Fibroblast of lung (primary cell): ENCODE results near the gene CAV3. TPM values are rescaled to one million over a fixed set of nuclear protein-coding genes. Genes with fewer than 3 reads are reported as not detected.

ENCODE experiments used
- DNase-seq, 2 donors: peaks; one replicate each; pipeline versions ENCODE4 v3.0.0 to v3.0.0-alpha.2; 2010; ENCODE audit warnings: low read depth in 2 of 2
- H2AFZ ChIP-seq: 2 replicates; pipeline ENCODE4 v1.5.1; 2012; ENCODE audit warnings: low read length, control low read depth, inconsistent platforms
- H3K27ac ChIP-seq: 2 replicates; pipeline ENCODE4 v1.5.1; 2011; ENCODE audit warnings: low read length, control low read depth; ENCODE audit not compliant: insufficient read depth
- H3K27me3 ChIP-seq: 2 replicates; pipeline ENCODE4 v1.5.1; 2011; ENCODE audit warnings: mild to moderate bottlenecking, low read length; ENCODE audit not compliant: control insufficient read depth, insufficient read depth
- H3K36me3 ChIP-seq: 2 replicates; pipeline ENCODE4 v1.5.1; 2011; ENCODE audit warnings: low read length; ENCODE audit not compliant: control insufficient read depth, insufficient read depth
- H3K4me1 ChIP-seq: 2 replicates; pipeline ENCODE4 v1.5.1; 2011; ENCODE audit warnings: low read length; ENCODE audit not compliant: control insufficient read depth, insufficient read depth; ENCODE audit errors: extremely low read depth
- H3K4me2 ChIP-seq: 2 replicates; pipeline ENCODE4 v1.5.1; 2011; ENCODE audit warnings: low read length, control low read depth; ENCODE audit not compliant: insufficient read depth; ENCODE audit errors: extremely low read depth
- H3K4me3 ChIP-seq, 4 experiments: fragments of 200-600 bp in 1 of 4; sonication (generic) in 1 of 4; replicated peaks in 1 of 4; 2 replicates each; pipeline ENCODE4 v1.5.1; 2011 to 2016; ENCODE audit warnings: low read length in 4 of 4, low read depth in 3 of 4, mild to moderate bottlenecking in 3 of 4, control low read depth in 2 of 4, inconsistent platforms in 1 of 4, mixed read lengths in 1 of 4; ENCODE audit not compliant: insufficient read depth in 1 of 4; ENCODE audit errors: control extremely low read depth in 1 of 4
- H3K79me2 ChIP-seq: 2 replicates; pipeline ENCODE4 v1.5.1; 2012; ENCODE audit warnings: mild to moderate bottlenecking, low read length, inconsistent platforms; ENCODE audit not compliant: control insufficient read depth, insufficient read depth
- H3K9ac ChIP-seq: 2 replicates; pipeline ENCODE4 v1.5.1; 2011; ENCODE audit warnings: mild to moderate bottlenecking, low read length, control low read depth; ENCODE audit not compliant: insufficient read depth
- H3K9me3 ChIP-seq: 2 replicates; pipeline ENCODE4 v1.5.1; 2012; ENCODE audit warnings: low read depth, low read length; ENCODE audit not compliant: control insufficient read depth, insufficient read depth
- H4K20me1 ChIP-seq: 2 replicates; pipeline ENCODE4 v1.5.1; 2011; ENCODE audit warnings: low read length; ENCODE audit not compliant: control insufficient read depth, insufficient read depth; ENCODE audit errors: extremely low read depth
- EZH2 ChIP-seq: IDR thresholded peaks from 2 replicates; pipeline ENCODE4 v1.5.1; 2012; ENCODE audit warnings: low read length, control low read depth, mild to moderate bottlenecking; ENCODE audit errors: missing control alignments
- polyA plus RNA-seq, 2 donors: library from polyadenylated mRNA; depleted of rRNA in 1 of 2; stranded (reverse) in 1 of 2; unstranded in 1 of 2; fragments of >200 nt; gene quantifications; 2 replicates each; pipeline ENCODE4 v1.2.1, GENCODE V29; 2011 to 2012; ENCODE audit warnings: missing spikeins in 1 of 2
- total RNA-seq: library from RNA; depleted of rRNA; stranded (reverse); fragments of >200 nt; gene quantifications from 2 replicates; pipeline ENCODE4 v1.2.1, GENCODE V29; 2014
- TF ChIP-seq, protein P1 (sequence below), 2 donors: IDR thresholded peaks in 1 of 2; conservative IDR thresholded peaks in 1 of 2; 1 replicate in 1 of 2; 2 replicates in 1 of 2; pipeline ENCODE4 v1.5.1; 2011 to 2012; ENCODE audit warnings: low read length in 2 of 2, control low read depth in 1 of 2, inconsistent platforms in 1 of 2, low read depth in 1 of 2, mild to moderate bottlenecking in 1 of 2

The CAV3 gene
- total and polyA plus RNA-seq, 2 donors (not counting 1 experiment from before 2014, with no cell fraction given) = not detected

DNA sequence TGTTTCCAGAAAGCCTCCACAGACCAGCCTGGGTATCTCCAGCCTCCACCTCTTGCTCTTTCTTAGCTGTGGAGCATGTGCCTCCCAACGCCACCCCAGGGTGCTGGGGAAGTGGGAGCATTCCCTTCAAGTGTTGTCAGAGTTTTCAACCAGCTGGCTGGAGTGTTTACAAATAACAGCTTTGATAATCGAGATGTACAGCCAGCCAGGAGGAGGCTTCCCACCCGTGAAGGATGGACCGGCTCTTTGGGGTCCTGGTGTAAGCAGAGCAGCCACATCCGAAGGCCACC is 44.3 kb downstream of the CAV3 start:
- no peak overlapping the region for H3K4me3 ChIP-seq
- no peak overlapping the region for H3K27ac ChIP-seq
- H2AFZ ChIP-seq = no peak overlapping the region
- H3K27me3 ChIP-seq = peaks cover 3% of the 10 kb centered on the region
- peak in 1 of 2 donors; percentile 16 for DNase-seq
- H3K9me3 ChIP-seq = no peaks in the 10 kb centered on the region
- H3K9ac ChIP-seq = no peak overlapping the region
- no peak overlapping the region for H3K4me2 ChIP-seq
- H3K4me1 ChIP-seq = no peaks in the 10 kb centered on the region
- H4K20me1 ChIP-seq = no peaks in the 10 kb centered on the region
- no peaks in the 10 kb centered on the region for H3K36me3 ChIP-seq
- TF ChIP-seq, protein P1, sequence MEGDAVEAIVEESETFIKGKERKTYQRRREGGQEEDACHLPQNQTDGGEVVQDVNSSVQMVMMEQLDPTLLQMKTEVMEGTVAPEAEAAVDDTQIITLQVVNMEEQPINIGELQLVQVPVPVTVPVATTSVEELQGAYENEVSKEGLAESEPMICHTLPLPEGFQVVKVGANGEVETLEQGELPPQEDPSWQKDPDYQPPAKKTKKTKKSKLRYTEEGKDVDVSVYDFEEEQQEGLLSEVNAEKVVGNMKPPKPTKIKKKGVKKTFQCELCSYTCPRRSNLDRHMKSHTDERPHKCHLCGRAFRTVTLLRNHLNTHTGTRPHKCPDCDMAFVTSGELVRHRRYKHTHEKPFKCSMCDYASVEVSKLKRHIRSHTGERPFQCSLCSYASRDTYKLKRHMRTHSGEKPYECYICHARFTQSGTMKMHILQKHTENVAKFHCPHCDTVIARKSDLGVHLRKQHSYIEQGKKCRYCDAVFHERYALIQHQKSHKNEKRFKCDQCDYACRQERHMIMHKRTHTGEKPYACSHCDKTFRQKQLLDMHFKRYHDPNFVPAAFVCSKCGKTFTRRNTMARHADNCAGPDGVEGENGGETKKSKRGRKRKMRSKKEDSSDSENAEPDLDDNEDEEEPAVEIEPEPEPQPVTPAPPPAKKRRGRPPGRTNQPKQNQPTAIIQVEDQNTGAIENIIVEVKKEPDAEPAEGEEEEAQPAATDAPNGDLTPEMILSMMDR (conservative IDR thresholded peaks at IDR 0.05 in 1 of 2, IDR thresholded peaks at IDR 0.05 in 1 of 2; ENCODE audit: low read depth in 1 of 2, low read length in 2 of 2) = no peak
- no peak for TF ChIP-seq EZH2
- H3K79me2 ChIP-seq = no peaks in the 10 kb centered on the region

- no peak overlapping the region for H3K9ac ChIP-seq
- TF ChIP-seq, protein P1 (conservative IDR thresholded peaks at IDR 0.05 in 1 of 2, IDR thresholded peaks at IDR 0.05 in 1 of 2; ENCODE audit: low read depth in 1 of 2, low read length in 2 of 2) = no peak
- no peak for TF ChIP-seq EZH2
- no peaks in the 10 kb centered on the region for H4K20me1 ChIP-seq
- peaks cover 3% of the 10 kb centered on the region for H3K27me3 ChIP-seq
- H3K4me2 ChIP-seq = no peak overlapping the region
- no peak overlapping the region for H3K4me3 ChIP-seq
- H3K4me1 ChIP-seq = no peaks in the 10 kb centered on the region
- no peaks in the 10 kb centered on the region for H3K79me2 ChIP-seq
- H3K27ac ChIP-seq = no peak overlapping the region
- H3K36me3 ChIP-seq = no peaks in the 10 kb centered on the region
- H2AFZ ChIP-seq = no peak overlapping the region
- H3K9me3 ChIP-seq = no peaks in the 10 kb centered on the region
- DNase-seq = peak in 1 of 2 donors; percentile 32
Observed at GRCh38 chr3:8778475-8778874, 44.9 kb downstream of the CAV3 start.

DNA sequence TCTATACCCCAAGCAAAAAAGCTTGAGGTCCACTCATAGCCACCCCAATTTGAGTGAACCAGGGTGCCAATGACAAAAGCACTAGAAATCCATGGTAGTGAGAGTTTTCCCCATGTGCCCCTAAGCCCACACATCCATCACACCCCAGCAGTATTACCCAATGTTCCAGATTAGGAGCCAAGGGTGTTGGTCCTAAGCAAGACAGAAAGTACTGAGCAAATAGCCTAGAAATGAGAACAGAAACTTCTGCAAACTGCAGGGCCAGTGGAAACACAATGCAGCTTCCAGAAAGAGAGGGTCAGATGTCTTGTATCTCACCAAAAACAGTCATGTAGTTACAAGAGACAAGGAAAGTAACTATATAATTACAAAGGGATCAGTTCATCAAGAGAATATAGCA is 46.7 kb downstream of the CAV3 start:
- no peaks in the 10 kb centered on the region for H4K20me1 ChIP-seq
- H3K27me3 ChIP-seq = peaks cover 3% of the 10 kb centered on the region
- no peaks in the 10 kb centered on the region for H3K9me3 ChIP-seq
- H3K27ac ChIP-seq = no peak overlapping the region
- no peaks in the 10 kb centered on the region for H3K79me2 ChIP-seq
- H3K4me3 ChIP-seq = no peak overlapping the region
- TF ChIP-seq, protein P1 (conservative IDR thresholded peaks at IDR 0.05 in 1 of 2, IDR thresholded peaks at IDR 0.05 in 1 of 2; ENCODE audit: low read depth in 1 of 2, low read length in 2 of 2) = no peak
- TF ChIP-seq EZH2 = no peak
- no peak overlapping the region for H3K4me2 ChIP-seq
- H2AFZ ChIP-seq = no peak overlapping the region
- no peaks in the 10 kb centered on the region for H3K4me1 ChIP-seq
- DNase-seq = no peak
- no peak overlapping the region for H3K9ac ChIP-seq
- no peaks in the 10 kb centered on the region for H3K36me3 ChIP-seq
